Activated CD4-positive, CD25-positive, alpha-beta regulatory T cell treated with anti-CD3 and anti-CD28 coated beads, Interleukin-2, amount 50 U/mL, for 72 hours (primary cell): Measurements from ENCODE around the gene ARCN1.
"Not testable (repeated sequence)": the region's sequence is repeated elsewhere in the genome, so short reads cannot be mapped to it uniquely, and the experiment has no call there.

Source experiments
- DNase-seq: peaks from one replicate; pipeline ENCODE4 v3.0.0; 2021

The ARCN1 gene

DNA sequence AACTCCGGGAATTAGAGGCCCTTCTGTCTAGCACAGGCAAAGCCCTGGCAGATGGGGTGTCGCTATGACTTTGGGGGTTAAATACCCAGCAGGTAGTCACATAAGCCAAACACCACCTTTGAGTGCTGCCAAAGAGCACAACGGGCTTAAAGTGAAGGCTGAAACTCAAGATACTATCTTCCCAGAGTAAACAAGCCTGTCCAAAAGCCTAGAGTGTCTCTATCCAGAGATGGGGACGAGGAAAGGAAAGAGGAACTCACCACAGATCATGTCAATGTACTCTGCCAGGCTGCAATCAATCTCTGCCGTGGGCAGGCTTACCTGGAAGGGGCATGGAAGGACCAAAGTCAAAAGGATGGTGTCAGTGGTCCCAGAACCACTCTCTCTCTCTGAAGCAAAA is 26.7 kb upstream of the ARCN1 start:
- DNase-seq = no peak

DNA sequence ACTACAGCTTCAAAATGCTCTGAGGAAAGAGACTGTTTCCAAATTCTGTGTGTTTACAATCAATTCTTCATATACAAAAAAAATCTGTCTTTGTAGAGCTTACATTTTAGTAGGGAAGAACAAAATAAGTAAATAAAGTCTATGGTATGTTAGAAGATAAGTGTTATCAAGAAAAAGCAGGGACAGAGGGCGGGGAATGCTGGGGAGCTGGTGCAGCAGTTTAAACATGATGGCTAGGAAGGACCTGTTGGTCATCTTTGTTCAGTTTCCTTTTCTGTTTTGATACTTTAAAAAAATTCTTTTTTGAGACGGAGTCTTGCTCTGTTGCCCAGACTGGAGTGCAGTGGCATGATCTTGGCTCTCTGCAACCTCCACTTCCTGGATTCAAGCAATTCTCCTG is 25.1 kb upstream of the ARCN1 start:
- no peak for DNase-seq

DNA sequence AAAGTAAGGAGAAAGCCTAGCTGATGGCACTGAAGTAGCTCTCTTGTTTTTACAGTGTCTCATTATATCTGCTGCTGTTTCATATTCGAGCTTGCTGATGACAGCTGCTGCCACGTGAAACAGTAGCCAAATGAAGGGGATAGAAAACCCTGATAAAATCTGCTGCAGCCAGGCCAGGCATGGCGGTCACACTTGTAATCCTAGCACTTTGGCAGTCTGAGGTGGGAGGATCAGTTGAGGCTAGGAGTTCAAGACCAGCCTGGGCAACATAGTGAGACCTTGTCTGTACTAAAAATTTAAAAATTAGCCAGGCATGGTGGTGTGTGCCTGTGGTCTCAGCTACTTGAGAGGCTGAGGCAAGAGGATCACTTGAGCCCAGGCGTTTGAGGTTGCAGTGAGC is 19.9 kb upstream of the ARCN1 start:
- no peak for DNase-seq

DNA sequence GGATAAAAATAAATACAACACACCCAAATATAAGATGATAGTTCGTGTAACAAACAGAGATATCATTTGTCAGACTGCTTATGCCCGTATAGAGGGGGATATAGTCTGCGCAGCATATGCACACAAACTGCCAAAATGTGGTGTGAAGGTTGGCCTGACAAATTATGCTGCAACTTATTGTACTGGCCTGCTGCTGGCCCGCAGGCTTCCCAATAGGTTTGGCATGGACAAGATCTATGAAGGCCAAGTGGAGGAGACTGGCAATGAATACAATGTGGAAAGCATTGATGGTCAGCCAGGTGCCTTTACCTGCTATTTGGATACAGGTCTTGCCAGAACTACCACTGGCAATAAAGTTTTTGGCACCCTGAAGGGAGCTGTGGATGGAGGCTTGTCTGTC is 11.4 kb upstream of the ARCN1 start:
- DNase-seq = no peak

DNA sequence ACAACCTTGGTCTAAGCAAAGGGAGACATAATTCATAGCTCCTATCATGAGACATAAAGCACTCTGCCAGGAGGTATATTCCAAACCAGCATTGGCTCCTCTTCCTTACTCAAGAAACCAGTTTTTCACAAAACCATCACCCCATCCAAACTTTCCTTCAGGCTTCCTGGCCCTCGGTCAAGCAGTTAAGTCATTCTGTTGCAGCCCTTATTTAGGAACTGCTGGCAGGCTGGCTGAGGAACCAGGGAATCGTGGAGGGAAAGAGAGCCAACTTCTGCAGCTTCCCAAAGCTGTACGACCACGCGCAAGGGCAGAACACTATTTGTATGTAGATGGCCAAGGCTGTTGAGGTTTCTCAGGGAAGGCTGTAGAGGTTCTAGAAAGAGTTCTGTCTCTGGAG is 7.2 kb upstream of the ARCN1 start:
- DNase-seq = no peak

DNA sequence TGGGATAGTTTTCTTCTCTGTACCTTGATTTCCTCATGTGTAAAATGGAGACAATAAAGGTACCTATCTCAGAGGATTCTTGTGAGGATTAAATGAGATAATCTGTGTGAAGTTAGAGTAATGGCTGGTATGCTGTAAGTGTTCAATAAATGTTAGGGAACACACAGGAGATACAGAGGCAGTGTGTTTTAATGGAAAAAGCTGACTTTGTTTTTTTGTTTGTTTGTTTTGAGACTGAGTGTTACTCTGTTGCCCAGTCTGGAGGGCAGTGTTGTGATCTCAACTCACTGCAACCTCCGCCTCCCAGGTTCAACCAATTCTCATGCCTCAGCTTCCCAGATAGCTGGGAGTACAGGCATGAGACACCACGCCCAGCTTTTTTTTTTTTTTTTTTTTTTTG is 2.5 kb upstream of the ARCN1 start:
- no peak for DNase-seq

DNA sequence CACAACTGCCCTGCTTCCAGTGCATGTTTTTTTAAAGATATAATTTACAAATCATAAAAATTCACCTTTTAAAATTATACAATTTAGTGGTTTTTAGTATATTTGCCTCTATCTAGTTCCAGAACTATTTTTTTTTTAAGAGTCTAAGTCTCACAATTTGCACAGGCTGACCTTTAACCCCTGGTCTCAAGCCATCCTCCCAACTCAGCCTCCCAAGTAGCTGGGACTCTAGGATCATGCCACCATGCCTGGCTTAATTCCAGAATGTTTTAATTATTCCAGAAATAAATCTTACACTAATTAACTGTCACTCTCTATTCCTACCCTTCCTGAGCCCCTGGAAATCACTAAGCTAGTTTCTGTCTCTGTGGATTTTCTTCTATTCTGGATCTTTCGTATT is 1.4 kb upstream of the ARCN1 start:
- DNase-seq = no peak

DNA sequence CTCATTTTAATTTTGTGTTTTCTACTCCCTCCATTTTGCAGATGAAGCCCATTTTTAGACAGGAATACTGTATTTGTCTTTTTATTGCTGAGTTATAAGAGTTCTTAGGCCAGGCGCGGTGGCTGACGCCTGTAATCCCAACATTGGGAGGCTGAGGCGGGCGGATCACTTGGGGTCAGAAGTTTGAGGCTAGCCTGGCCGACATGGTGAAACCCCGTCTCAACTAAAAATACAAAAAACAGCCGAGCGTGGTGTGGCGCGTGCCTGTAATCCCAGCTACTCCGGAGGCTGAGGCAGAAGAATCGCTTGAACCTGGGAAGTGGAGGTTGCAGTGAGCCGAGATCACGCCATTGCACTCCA is 528 bp upstream of the ARCN1 start:
- DNase-seq = peak; percentile 41

DNA sequence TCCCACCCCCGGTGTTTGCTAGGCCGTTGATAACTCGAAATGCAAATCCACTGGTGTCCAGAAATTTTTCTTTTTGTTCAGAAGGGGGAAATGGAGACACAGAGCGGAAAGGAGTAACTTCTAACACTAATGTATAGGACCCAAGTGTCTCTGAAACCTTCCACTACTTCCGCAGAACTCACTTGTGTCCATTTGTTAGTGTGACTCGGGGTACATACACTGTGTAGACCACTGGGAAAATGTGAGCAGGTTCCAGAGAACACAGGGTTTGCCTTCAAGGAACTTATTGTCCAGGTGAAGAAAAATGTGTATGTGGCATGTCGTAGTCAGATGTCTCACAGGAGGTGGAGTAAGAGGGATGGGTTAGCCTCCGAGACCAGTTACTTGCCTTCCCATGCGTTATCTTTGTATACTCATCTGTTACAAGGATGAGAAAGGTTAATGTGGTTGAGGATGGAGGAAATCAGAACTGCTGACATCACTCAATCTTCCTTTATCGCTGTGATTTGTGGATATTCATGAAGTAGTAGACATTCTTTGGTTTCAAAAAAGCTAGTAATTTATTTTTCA is 857 bp downstream of the ARCN1 start:
- no peak for DNase-seq

DNA sequence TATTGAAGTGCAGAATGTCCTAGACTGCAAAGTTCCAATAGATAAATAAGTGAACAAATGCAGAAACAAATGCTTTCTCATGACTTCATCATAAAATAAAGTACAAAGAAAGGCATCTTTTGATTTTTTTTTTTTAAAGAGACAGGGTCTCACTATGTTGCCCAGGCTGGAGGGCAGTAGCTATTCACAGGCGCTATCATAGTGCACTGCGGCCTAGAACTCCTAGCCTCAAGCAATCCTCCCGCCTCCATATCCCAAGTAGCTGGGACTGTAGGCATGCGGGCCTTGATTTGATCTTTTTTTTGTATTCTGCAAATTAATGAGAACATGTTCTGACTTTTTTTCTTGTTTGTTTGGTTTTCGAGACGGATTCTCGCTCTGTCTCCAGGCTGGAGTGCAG is 2.4 kb downstream of the ARCN1 start:
- DNase-seq = no peak

DNA sequence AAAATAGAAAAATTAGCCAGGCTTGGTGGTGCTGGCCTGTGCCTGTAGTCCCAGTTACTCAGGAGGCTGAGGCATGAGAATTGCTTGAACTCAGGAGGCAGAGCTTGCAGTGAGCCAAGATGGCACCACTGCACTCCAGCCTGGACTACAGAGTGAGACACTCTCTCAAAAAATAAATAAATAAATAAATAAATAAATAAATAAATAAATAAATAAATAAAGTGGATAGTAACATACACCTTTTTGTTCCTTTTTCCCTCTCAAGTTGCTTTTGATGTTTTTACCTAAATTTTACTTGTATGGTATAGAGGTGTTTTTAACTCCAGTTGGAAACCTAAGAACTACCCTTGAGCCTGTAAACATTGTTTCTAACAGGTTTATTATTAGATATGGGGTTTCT is 5.8 kb downstream of the ARCN1 start:
- not testable (repeated sequence) for DNase-seq

DNA sequence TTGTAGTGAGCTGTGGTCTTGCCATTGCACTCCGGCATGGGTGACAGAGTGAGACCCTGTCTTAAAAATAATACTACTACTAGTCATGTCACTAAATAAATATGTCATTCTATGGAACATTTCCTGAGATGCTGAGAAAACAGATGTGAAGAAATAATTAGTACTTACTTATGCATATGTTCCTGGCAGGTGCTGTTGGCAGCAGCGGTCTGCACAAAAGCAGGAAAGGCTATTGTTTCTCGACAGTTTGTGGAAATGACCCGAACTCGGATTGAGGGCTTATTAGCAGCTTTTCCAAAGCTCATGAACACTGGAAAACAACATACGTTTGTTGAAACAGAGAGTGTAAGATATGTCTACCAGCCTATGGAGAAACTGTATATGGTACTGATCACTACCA is 8.8 kb downstream of the ARCN1 start:
- DNase-seq = no peak

DNA sequence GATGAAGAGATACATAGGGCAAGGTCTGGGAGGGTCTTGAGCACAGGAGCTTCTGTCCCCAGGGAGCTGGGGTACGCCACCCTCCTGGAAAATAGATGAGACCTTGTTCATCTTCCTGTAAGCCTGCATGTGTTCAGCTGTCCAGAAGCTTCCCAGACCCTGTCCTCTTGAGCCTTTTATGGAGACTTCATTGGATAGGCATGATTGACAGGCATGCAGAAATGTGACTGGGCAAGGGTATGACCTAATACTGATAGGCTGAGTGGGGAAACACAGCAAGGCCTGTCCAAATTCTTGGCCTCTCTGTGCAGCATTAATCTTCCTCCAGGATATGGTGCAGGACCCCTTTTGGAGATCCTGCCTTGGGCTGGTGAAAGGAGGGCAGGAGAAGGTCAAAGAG is 15.7 kb downstream of the ARCN1 start:
- no peak for DNase-seq

DNA sequence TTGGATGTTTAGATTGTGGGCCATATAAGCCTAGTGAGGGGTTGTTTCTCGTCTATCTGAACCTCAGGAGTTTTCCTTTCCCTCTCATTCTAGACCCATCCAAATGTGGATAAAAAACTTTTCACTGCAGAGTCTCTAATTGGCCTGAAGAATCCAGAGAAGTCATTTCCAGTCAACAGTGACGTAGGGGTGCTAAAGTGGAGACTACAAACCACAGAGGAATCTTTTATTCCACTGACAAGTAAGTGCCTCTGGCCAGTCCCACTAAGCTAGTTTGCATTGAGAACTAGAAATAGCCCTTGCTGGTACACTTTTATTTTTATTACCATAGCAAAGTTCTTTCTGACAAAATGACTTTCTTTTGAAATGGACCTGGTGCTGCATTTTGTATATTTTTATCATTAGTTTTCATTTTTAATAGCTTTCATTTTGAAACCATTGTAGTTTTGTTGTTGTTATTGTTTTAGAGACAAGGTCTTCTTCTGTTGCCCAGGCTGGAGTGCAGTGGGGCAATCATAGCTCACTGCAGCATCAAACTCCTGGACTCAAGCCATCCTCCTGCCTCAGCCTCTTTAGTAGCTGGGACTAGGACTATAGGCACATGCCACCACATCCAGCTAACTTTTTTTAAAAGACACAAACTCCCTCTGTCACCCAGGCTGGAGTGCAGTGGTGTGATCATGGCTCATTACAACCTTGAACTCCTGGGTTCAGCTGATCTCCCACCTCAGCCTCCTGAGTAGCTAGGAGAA is 20.6 kb downstream of the ARCN1 start:
- DNase-seq = no peak

DNA sequence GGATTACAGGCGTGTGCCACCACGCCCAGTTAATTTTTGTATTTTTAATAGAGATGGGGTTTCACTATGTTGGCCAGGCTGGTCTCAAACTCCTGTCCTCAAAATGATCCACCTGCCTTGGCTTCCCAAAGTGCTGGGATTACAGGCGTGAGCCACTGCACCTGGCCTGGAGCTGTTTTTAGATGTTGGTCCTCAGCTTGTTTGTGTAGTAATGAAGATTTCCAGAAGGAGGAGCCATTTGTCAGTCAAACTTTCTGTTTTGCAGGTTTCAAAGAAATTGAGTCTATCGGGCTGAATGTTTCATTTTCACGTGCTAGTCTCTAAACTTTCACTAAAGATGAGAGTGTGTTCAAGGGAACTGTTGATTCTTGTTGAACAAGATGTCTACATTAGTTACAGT is 22.8 kb downstream of the ARCN1 start:
- not testable (repeated sequence) for DNase-seq

DNA sequence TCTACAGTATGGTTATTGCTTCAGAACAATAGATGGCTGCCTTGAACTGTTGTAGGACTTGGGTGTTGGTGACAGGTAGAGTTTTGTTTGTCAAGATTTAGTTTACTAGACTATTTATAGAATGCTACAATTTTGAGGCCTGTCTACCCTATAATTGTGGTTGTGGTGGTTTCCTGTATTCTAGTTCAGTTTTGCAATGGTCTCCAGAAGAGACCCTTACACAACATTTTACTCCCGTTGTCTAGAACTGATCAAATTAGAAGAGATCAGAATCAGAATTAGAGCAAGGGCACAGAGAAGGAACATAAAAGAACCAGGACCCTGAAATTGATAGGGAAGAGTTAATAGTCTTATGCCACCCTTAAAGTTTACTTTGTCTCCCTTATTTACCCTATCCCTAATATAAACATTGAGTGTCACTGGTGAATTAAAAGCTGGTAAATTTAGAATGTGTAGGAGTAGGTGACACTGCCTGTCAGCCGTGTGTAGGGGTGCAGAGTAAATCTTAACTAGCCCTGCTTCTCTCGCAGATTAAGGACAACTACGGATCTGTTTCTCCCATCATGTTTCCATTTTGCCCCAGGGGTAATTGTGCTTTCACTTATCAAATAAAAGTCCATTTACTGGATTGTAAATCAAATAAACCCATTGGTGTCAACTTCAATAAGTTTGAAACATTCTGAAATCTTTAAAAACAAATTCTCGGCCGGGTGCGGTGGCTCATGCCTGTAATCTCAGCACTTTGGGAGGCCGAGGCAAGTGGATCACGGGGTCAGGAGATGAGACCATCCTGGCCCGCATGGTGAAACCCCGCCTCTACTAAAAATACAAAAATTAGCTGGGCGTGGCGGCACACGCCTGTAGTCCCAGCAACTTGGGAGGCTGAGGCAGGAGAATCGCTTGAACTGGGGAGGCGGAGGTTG is 24.3 kb downstream of the ARCN1 start:
- no peak for DNase-seq

DNA sequence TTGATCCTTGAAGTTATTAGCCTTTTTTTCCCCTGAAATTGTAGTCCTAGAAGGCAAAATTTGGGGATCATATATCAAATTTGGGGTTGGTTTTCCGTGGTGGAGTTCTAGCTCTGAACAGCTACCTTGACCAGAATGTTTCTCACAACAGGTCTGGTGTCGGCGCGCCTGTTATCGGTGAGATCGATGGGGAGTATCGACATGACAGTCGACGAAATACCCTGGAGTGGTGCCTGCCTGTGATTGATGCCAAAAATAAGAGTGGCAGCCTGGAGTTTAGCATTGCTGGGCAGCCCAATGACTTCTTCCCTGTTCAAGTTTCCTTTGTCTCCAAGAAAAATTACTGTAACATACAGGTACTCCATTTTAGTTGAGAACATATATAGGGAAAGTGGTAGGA is 25.3 kb downstream of the ARCN1 start:
- DNase-seq = no peak

DNA sequence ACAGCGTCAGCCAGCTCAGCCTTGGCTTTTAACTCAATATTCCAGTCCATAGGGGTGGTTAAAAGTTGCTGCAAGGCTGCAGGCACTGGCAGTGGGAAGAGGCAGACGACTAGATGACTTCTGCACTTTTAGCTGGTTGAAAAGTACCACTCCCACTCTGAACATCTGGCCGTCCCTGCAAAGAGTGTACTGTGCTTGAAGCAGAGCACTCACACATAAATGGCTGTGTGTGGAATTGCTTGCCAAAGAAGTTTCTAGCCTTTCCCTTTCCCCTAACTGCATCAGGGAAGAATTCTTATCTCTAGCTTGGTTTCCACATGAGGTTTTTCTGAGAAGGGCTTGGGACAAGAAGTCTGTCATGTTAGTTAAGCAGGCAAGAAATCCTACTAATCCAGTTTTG is 30.1 kb downstream of the ARCN1 start:
- DNase-seq = no peak

DNA sequence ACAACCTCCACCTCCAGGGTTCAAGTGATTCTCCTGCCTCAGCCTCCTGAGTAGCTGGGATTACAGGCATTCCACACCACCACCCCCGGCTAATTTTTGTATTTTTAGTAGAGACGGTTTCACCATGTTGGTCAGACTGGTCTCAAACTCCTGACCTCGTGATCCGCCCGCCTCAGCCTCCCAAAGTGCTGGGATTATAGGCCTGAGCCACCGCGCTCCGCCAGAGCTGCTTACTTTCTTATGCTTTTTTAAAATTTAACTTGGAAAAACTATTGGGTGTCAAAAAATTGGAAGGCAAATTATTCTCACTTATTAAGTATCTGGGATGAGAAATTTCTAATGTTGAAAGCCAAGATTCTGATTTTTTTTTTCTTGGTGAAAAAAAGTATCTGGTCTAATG is 31.5 kb downstream of the ARCN1 start:
- not testable (repeated sequence) for DNase-seq

DNA sequence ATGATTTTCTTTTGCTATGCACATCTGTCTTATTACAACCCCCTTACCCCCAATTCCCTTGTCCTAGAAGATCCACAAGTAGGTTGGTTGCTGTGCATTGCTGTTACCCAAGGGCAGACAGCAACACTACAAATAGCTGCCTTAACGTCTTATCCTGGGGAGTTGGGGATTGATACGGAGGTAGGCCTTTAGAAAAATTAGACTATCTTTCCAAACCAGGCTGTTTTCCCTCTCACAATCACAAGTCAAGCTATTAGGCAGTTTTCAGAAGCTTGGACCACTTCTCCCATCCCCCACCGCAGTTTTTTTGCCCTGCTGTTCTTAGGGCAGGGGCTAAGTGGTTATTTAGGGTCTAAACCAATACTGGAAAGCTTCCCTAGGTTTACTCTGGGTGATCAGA is 32.4 kb downstream of the ARCN1 start:
- no peak for DNase-seq

DNA sequence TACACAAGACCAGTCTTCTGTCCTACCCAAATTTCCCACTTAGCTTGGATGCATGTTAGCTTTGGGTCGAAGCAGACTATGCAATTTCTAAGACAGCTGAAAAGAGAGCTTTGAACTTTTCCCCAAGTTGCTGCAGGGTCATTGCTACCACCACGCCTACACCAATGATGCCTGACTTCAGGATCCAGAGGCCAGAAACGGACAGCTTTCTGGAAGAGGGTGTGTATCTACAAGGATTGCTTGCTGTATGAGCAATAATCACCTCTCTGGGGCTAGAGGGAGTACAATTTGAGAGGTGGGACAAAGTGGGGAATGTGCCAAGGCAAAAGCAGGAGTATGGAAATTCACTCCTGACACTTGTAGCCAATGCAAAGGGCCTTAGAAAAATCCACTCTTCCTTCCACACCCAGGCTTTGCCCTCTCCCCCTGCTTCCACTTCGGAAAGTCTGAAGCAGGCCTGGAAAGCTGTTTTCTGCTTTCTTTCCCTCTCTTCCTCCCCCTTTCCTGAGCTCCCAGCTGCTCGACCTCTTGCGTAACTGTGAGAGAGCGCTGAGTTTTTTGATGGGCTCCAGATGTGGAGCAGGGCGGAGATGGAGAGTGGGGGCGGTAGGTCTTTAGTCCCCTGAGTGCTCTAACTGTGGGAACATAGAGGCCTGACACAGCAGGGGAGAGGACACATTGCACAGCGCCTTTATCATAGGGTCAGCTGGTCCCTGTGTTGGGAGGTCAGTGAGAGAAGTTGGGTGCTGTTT is 33.1 kb downstream of the ARCN1 start:
- no peak for DNase-seq

DNA sequence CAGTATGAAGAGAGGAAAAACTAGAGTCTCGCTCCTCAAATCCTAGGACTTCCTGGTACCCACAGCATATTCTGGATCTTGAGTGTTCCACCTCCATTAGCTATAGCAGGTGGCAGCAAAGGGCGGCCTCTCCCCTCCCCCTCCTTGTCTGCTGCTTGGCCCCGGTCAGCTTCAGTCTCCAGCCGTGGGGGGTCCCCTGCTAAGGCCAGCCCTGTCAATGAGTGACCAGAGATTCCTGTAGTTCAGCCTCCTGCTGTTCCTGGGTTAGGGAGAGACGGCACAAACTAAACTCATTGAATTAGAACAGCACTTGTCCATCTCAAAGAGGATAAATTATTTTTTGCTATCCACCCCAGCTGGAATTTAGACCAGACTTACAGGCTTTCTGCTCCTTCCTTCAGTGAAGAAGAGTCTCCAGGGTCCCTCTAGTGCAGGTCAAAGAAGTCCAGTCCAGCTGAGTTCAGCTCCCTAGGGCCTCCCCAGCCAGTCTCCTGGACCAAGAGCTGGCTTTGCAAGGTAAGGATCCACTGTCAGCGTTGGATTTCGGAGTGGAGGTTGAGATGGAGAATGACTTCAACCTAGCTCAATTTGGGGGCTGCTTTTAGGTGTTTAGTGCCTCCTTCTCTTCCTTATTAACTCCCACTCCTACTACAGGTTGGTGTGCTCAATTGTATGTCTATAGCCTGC is 34.1 kb downstream of the ARCN1 start:
- DNase-seq = no peak

DNA sequence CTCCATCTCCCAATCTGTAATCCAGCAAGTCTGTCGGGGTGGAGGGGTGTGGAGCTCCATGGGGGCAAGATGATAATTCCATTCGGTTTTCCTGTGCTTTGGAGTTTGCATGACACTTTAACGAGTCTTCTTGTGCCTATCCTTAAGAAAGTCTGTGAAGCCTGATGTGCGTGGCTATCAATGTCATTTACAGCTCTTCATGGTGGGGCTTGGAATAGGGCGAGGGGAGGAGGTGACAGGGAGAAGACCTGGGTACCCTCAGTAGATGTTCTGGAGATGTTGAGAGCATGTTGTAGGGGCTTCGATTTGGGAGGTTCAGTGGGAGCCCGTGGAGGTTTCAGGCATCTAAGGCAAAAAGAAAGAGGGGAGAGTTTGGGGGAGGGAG is 34.6 kb downstream of the ARCN1 start:
- no peak for DNase-seq
